Spleen (tissue), 7 donors: ENCODE results near the gene FGD4.

Experiments used
- CTCF ChIP-seq, 11 experiments: fragments of 200-600 bp in 7 of 11; fragments of 450-650 bp in 4 of 11; sonication (generic) in 4 of 11; IDR thresholded peaks in 8 of 11; conservative IDR thresholded peaks in 3 of 11; 1 replicate in 7 of 11; 2 replicates in 4 of 11; pipeline versions ENCODE4 v1.4.0 to v1.8.0; 2016 to 2021; ENCODE audit warnings: antibody characterized with exemption in 11 of 11, inconsistent platforms in 4 of 11, mild to moderate bottlenecking in 1 of 11
- POLR2A ChIP-seq, 3 donors: fragments of 450-650 bp; IDR thresholded peaks; one replicate each; pipeline ENCODE4 v1.5.1; 2017; ENCODE audit warnings: antibody characterized with exemption in 3 of 3, mild to moderate bottlenecking in 1 of 3
- donor health status: DM: no; HTN: no; CAD: no; lungs with moderate emphysema.
- donor health status: DM: no; HTN: no; CAD: no.
- donor health status: DM: no; HTN: no; CAD: no.

GRCh38 chr12:32451816-32452215 lies 52.5 kb downstream of the FGD4 start:
- no peak for TF ChIP-seq POLR2A (IDR thresholded peaks at IDR 0.05)
- no peak for TF ChIP-seq CTCF (IDR thresholded peaks at IDR 0.05 in 8 of 11, conservative IDR thresholded peaks at IDR 0.05 in 3 of 11)
